ENCODE measurements around the gene MEIS2. TPM values are rescaled to one million over a fixed set of nuclear protein-coding genes. Genes with fewer than 3 reads are reported as not detected.

The MEIS2 gene
- total and polyA plus RNA-seq, 2 of the 13 experiments (the other 11 are each of a cell fraction or from before 2014, with no cell fraction given): 10.7 to 12.4 TPM

DNA sequence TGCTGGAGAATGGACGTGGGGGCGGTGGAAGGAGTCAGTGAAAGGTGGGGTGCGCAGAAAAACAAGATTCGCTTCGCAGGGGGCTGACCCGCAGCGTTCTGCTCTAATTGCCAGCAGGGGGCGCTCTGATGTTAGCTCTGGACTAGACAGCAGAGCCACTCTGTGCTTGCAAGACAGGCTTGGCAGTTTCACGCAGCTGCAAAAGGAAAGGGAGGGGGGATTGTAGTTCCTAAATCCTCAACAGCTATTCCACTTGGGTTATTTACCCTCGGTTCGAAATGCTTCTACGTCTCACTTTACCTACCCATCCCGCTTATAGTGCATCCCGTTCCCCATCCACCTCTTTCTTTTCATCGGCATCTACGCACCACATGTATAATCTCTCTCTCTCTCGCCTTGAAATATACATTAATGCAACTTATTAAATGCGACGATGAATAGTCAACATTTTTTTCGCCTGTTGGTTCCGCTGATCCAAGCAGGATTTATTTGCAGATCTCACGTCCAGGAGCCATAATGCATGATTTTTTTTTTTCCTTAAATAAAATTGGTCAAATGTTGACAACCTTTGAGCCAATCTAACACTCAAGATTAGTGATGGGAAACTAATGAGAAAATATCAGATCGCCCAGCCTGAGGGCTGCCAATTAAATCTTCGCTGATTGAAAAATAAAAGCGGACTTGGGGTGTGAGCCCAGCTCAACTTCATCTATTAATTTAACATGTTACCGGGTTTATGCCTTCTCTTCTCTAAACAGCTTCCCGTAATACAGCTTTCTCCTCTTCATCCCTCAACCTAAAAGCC, 216.4 kb downstream of the MEIS2 start (continued):
- TF ChIP-seq RAD21 (CRISPR knock-in tag; IDR thresholded peaks at IDR 0.05) (peak; percentile 87), ZSCAN31 (CRISPR knock-in tag; IDR thresholded peaks at IDR 0.05; ENCODE audit: low read depth) (0 out of 2 replicates have a peak, but pooled peaks have one; percentile 22), STAG1 (CRISPR knock-in tag; IDR thresholded peaks at IDR 0.05) (peak; percentile 94), SALL1 (CRISPR knock-in tag; IDR thresholded peaks at IDR 0.05) (peak; percentile 29; the same call in 1 of the 2 replicates), ZNF878 (CRISPR knock-in tag; IDR thresholded peaks at IDR 0.05) (no peak), ZNF570 (CRISPR knock-in tag; IDR thresholded peaks at IDR 0.05; ENCODE audit: borderline replicate concordance) (no peak)
- TF ChIP-seq, protein P1, sequence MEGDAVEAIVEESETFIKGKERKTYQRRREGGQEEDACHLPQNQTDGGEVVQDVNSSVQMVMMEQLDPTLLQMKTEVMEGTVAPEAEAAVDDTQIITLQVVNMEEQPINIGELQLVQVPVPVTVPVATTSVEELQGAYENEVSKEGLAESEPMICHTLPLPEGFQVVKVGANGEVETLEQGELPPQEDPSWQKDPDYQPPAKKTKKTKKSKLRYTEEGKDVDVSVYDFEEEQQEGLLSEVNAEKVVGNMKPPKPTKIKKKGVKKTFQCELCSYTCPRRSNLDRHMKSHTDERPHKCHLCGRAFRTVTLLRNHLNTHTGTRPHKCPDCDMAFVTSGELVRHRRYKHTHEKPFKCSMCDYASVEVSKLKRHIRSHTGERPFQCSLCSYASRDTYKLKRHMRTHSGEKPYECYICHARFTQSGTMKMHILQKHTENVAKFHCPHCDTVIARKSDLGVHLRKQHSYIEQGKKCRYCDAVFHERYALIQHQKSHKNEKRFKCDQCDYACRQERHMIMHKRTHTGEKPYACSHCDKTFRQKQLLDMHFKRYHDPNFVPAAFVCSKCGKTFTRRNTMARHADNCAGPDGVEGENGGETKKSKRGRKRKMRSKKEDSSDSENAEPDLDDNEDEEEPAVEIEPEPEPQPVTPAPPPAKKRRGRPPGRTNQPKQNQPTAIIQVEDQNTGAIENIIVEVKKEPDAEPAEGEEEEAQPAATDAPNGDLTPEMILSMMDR (CRISPR knock-in tag; IDR thresholded peaks at IDR 0.05): peak; percentile 90
- TF ChIP-seq, protein P2, sequence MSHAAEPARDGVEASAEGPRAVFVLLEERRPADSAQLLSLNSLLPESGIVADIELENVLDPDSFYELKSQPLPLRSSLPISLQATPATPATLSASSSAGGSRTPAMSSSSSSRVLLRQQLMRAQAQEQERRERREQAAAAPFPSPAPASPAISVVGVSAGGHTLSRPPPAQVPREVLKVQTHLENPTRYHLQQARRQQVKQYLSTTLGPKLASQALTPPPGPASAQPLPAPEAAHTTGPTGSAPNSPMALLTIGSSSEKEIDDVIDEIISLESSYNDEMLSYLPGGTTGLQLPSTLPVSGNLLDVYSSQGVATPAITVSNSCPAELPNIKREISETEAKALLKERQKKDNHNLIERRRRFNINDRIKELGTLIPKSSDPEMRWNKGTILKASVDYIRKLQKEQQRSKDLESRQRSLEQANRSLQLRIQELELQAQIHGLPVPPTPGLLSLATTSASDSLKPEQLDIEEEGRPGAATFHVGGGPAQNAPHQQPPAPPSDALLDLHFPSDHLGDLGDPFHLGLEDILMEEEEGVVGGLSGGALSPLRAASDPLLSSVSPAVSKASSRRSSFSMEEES (CRISPR knock-in tag; IDR thresholded peaks at IDR 0.05): no peak

Measured in HepG2 (cell line).